ENCODE measurements around the gene AHNAK.
A peak's percentile ranks its signal among the peaks of the same experiment; 100 is the strongest.
"Not testable (repeated sequence)": the region's sequence is repeated elsewhere in the genome, so short reads cannot be mapped to it uniquely, and the experiment has no call there.

AHNAK gene

GRCh38 chr11:62504158-62504973, 42.2 kb downstream of the AHNAK start:
- TF ChIP-seq CTCF (IDR thresholded peaks at IDR 0.05; ENCODE audit: borderline replicate concordance, control extremely low read depth, extremely low read depth, insufficient read depth, missing control alignments): no peak
- DNase-seq (ENCODE audit: low spot score): peak; percentile 28
- in situ Hi-C loops (cut with MboI; ENCODE audit: low sequenced_read_pairs, unreplicated experiment): no loop called here

- in situ Hi-C loops (cut with MboI; ENCODE audit: low sequenced_read_pairs, unreplicated experiment): no loop called here
- TF ChIP-seq CTCF (IDR thresholded peaks at IDR 0.05; ENCODE audit: borderline replicate concordance, control extremely low read depth, extremely low read depth, insufficient read depth, missing control alignments): no peak
- peak; percentile 15 for DNase-seq (ENCODE audit: low spot score)
Observed at GRCh38 chr11:62502030-62502730, 44.4 kb downstream of the AHNAK start.

GRCh38 chr11:62501432-62501891, 45.1 kb downstream of the AHNAK start:
- DNase-seq (ENCODE audit: low spot score): peak; percentile 6
- in situ Hi-C loops (cut with MboI; ENCODE audit: low sequenced_read_pairs, unreplicated experiment): no loop called here
- no peak for TF ChIP-seq CTCF (IDR thresholded peaks at IDR 0.05; ENCODE audit: borderline replicate concordance, control extremely low read depth, extremely low read depth, insufficient read depth, missing control alignments)

- peak; percentile 5 for DNase-seq (ENCODE audit: low spot score)
- in situ Hi-C loops (cut with MboI; ENCODE audit: low sequenced_read_pairs, unreplicated experiment): no loop called here
- no peak for TF ChIP-seq CTCF (IDR thresholded peaks at IDR 0.05; ENCODE audit: borderline replicate concordance, control extremely low read depth, extremely low read depth, insufficient read depth, missing control alignments)
Observed at GRCh38 chr11:62500650-62501030, 46.0 kb downstream of the AHNAK start.

- in situ Hi-C loops (cut with MboI; ENCODE audit: low sequenced_read_pairs, unreplicated experiment): no loop called here
- peak; percentile 13 for DNase-seq (ENCODE audit: low spot score)
- no peak for TF ChIP-seq CTCF (IDR thresholded peaks at IDR 0.05; ENCODE audit: borderline replicate concordance, control extremely low read depth, extremely low read depth, insufficient read depth, missing control alignments)
Observed at GRCh38 chr11:62499944-62500649, 46.5 kb downstream of the AHNAK start.

- DNase-seq (ENCODE audit: low spot score): peak; percentile 10
- in situ Hi-C loops (cut with MboI; ENCODE audit: low sequenced_read_pairs, unreplicated experiment): not testable (repeated sequence)
Observed at GRCh38 chr11:62499311-62499943, 47.2 kb downstream of the AHNAK start.
